K562 (cell line): ENCODE measurements around the gene ZNF77. TPM values are rescaled to one million over a fixed set of nuclear protein-coding genes. Genes with fewer than 3 reads are reported as not detected.

Source experiments
- ATAC-seq: fragments of 200-7000 bp; cut with Tn5 transposase; 3 replicates; pipeline ENCODE4 v1.9.1; 2020; ENCODE audit warnings: moderate library complexity
- BruUV-seq: library from RNA; stranded (reverse); fragments of 400-500 nt; replicated peaks from 2 replicates; lab custom pipeline; 2021; lab: Mats Ljungman, UMichigan
- CTCF ChIA-PET: fragments of 300-600 bp; formaldehyde crosslinking; extraction: SDS; loops from one replicate; lab custom pipeline; 2021; ENCODE audit warnings: low intra/inter-chr PET ratio; lab: Yijun Ruan, JAX
- POLR2A ChIA-PET: fragments of 300-600, 350-650 bp; sonication (Branson Sonifier 250); formaldehyde crosslinking; extraction: SDS; loops from one replicate; lab custom pipeline; 2021; ENCODE audit warnings: antibody characterized with exemption, inconsistent platforms; lab: Yijun Ruan, JAX
- DNase-seq, 4 experiments: peaks; one replicate each; pipeline versions ENCODE4 v3.0.0 to v3.0.0-alpha.2; 2011 to 2018; ENCODE audit warnings: low spot score in 3 of 4, mixed read lengths in 3 of 4; ENCODE audit errors: extremely low read depth in 1 of 4
- FAIRE-seq: peaks from 2 replicates; lab custom pipeline; 2011; peaks lifted over from hg19 to GRCh38; lab: Jason Lieb, UNC
- H2AFZ ChIP-seq: 2 replicates; pipeline ENCODE4 v1.6.0; 2011; ENCODE audit warnings: low read depth, low read length, control low read depth, inconsistent platforms
- H3K27ac ChIP-seq: fragments of 200-600 bp; 3 replicates; pipeline ENCODE4 v1.8.0; 2011; ENCODE audit warnings: low read depth, mild to moderate bottlenecking, control low read depth, inconsistent platforms, low read length, moderate library complexity, mixed read lengths; ENCODE audit errors: extremely low read depth
- H3K27me3 ChIP-seq, 2 experiments: fragments of 300-600 bp in 1 of 2; 2 replicates in 1 of 2; 3 replicates in 1 of 2; pipeline versions ENCODE4 v1.6.0 to v1.8.0; 2011; ENCODE audit warnings: inconsistent platforms in 2 of 2, low read length in 2 of 2, mild to moderate bottlenecking in 1 of 2, mixed read lengths in 1 of 2, moderate library complexity in 1 of 2; ENCODE audit not compliant: control insufficient read depth in 2 of 2, insufficient read depth in 2 of 2
- H3K36me3 ChIP-seq: fragments of 300-600 bp; 3 replicates; pipeline ENCODE4 v1.8.0; 2011; ENCODE audit warnings: mild to moderate bottlenecking, low read length, inconsistent platforms; ENCODE audit not compliant: control insufficient read depth, insufficient read depth
- H3K4me1 ChIP-seq, 2 experiments: fragments of 200-600 bp in 1 of 2; replicated peaks in 1 of 2; 2 replicates in 1 of 2; 3 replicates in 1 of 2; pipeline versions ENCODE4 v1.5.1 to v1.8.0; 2011; ENCODE audit warnings: inconsistent platforms in 2 of 2, low read length in 2 of 2, mild to moderate bottlenecking in 1 of 2, mixed read lengths in 1 of 2, moderate library complexity in 1 of 2; ENCODE audit not compliant: control insufficient read depth in 2 of 2, insufficient read depth in 2 of 2
- H3K4me2 ChIP-seq: 2 replicates; pipeline ENCODE4 v1.6.1; 2011; ENCODE audit warnings: low read length, control low read depth, inconsistent platforms, mixed read lengths; ENCODE audit not compliant: insufficient read depth
- H3K4me3 ChIP-seq: fragments of 200-600 bp; sonication (generic), shearing (Covaris generic); 2 replicates; pipeline ENCODE4 v1.5.1; 2016; ENCODE audit warnings: control low read depth, inconsistent platforms
- H3K79me2 ChIP-seq: fragments of 200-600 bp; 3 replicates; pipeline ENCODE4 v1.8.0; 2011; ENCODE audit warnings: low read length, inconsistent platforms; ENCODE audit not compliant: control insufficient read depth, insufficient read depth
- H3K9ac ChIP-seq, 2 experiments: 2 replicates each; pipeline versions ENCODE4 v1.6.0 to v1.6.1; 2011; ENCODE audit warnings: low read depth in 2 of 2, low read length in 2 of 2, control low read depth in 1 of 2, inconsistent platforms in 1 of 2, mild to moderate bottlenecking in 1 of 2, mixed read lengths in 1 of 2; ENCODE audit not compliant: insufficient read depth in 1 of 2
- H3K9me1 ChIP-seq: one replicate; pipeline ENCODE4 v1.6.0; 2011; ENCODE audit warnings: inconsistent platforms, mild to moderate bottlenecking, low read length, moderate library complexity; ENCODE audit not compliant: control insufficient read depth, insufficient read depth
- H3K9me3 ChIP-seq: replicated peaks from 2 replicates; pipeline ENCODE4 v1.5.1; 2011; ENCODE audit warnings: low read depth, low read length, inconsistent platforms; ENCODE audit not compliant: control insufficient read depth, insufficient read depth
- H4K20me1 ChIP-seq: replicated peaks from 2 replicates; pipeline ENCODE4 v1.6.1; 2011; ENCODE audit warnings: low read length, inconsistent platforms, mixed read lengths; ENCODE audit not compliant: control insufficient read depth, insufficient read depth
- MCM5 ChIP-seq: fragments of 450-650 bp; IDR thresholded peaks from 2 replicates; pipeline ENCODE4 v1.6.1; 2016; ENCODE audit warnings: low read depth
- MTA2 ChIP-seq: fragments of 450-650 bp; IDR thresholded peaks from 2 replicates; pipeline ENCODE4 v1.6.1; 2016; ENCODE audit warnings: low read depth
- NFXL1 ChIP-seq: fragments of 450-650 bp; formaldehyde crosslinking; IDR thresholded peaks from 2 replicates; pipeline ENCODE4 v1.4.0; 2021; ENCODE audit warnings: mild to moderate bottlenecking
- SRSF1 ChIP-seq: fragments of 200-400 bp; formaldehyde crosslinking; IDR thresholded peaks from 2 replicates; pipeline ENCODE4 v1.6.1; 2017; ENCODE audit warnings: mild to moderate bottlenecking, low read depth, low read length, moderate library complexity
- TAF15 ChIP-seq: fragments of 200-400 bp; formaldehyde crosslinking; IDR thresholded peaks from 2 replicates; pipeline ENCODE4 v1.6.1; 2017; ENCODE audit warnings: mild to moderate bottlenecking, low read depth, low read length, moderate library complexity
- ZNF239 ChIP-seq: fragments of 250-450 bp; sonication (Bioruptor Pico); IDR thresholded peaks from 2 replicates; pipeline ENCODE4 v1.4.0; 2020; ENCODE audit warnings: mild to moderate bottlenecking
- ZNF780A ChIP-seq: fragments of 250-450 bp; sonication (Bioruptor Pico); IDR thresholded peaks from 2 replicates; pipeline ENCODE4 v1.5.0; 2021; ENCODE audit warnings: mild to moderate bottlenecking
- ZSCAN32 ChIP-seq: fragments of 450-650 bp; formaldehyde crosslinking; IDR thresholded peaks from 2 replicates; pipeline ENCODE4 v1.4.0; 2020; ENCODE audit warnings: mild to moderate bottlenecking, moderate library complexity
- whole genome bisulfite sequencing: fragments of 100-300 bp; shearing (Covaris generic); methylation state at CpG from one replicate; pipeline ENCODE4 v1.1.6; 2016; ENCODE audit warnings: low coverage, mixed read lengths; ENCODE audit not compliant: insufficient coverage; ENCODE audit errors: missing lambda C conversion rate; 5-methylcytosine and 5-hydroxymethylcytosine counted together
- in situ Hi-C: fragments of 300-500 bp; cut with MboI; formaldehyde crosslinking; loops from 4 replicates; pipeline ENCODE4 v1.15.0; 2018; ENCODE audit warnings: inconsistent platforms, mixed read lengths
- intact Hi-C: fragments of 100-400 bp; cut with micrococcal nuclease; formaldehyde crosslinking; loops from 2 replicates; pipeline ENCODE4 v1.14.2; 2022
- polyA plus RNA-seq, 8 experiments: library from polyadenylated mRNA; depleted of rRNA in 4 of 8; stranded (reverse) in 5 of 8; unstranded in 3 of 8; fragments of >200 nt; fragmentation: Nextera tagmentation in 2 of 8; fragmentation: Illumina TruSeq in 1 of 8; extraction: Ambion mirVana in 2 of 8; extraction: Trizol in 1 of 8; gene quantifications; 2 replicates each; pipeline versions ENCODE4 v1.2.1 to v1.2.3, GENCODE V29; 2011 to 2014; ENCODE audit warnings: inconsistent platforms in 1 of 8, missing spikeins in 1 of 8
- total RNA-seq, 7 experiments: library from RNA; depleted of rRNA in 6 of 7; stranded (reverse); fragments of >200 nt in 6 of 7; fragmentation: Illumina TruSeq in 2 of 7; extraction: Trizol in 2 of 7; gene quantifications; 2 replicates each; pipeline versions ENCODE4 v1.2.1 to v1.2.3, GENCODE V29; 2011 to 2021; ENCODE audit warnings: low replicate concordance in 1 of 7
- TF ChIP-seq, protein P1 (sequence below): fragments of 450-650 bp; IDR thresholded peaks from one replicate; pipeline ENCODE4 v1.6.1; 2018; ENCODE audit warnings: mild to moderate bottlenecking, moderate library complexity; ENCODE audit not compliant: partially characterized antibody
- TF ChIP-seq, protein P2 (sequence below), 2 experiments: fragments of 450-650 bp in 1 of 2; sonication (generic) in 1 of 2; formaldehyde crosslinking; conservative IDR thresholded peaks; 2 replicates each; pipeline versions ENCODE4 v1.4.0 to v1.8.1; 2020 to 2022; ENCODE audit warnings: mild to moderate bottlenecking in 1 of 2, missing genetic modification reagents in 1 of 2
- TF ChIP-seq, protein P3 (sequence below), 2 experiments: fragments of 200-800 bp in 1 of 2; sonication (Bioruptor generic) in 1 of 2; sonication (generic) in 1 of 2; formaldehyde crosslinking in 1 of 2; IDR thresholded peaks in 1 of 2; conservative IDR thresholded peaks in 1 of 2; 2 replicates each; pipeline versions ENCODE4 v1.5.0 to v1.6.1; 2016 to 2020; ENCODE audit warnings: missing compliant biosample characterization in 1 of 2, missing genetic modification characterization in 1 of 2, missing genetic modification reagents in 1 of 2
- TF ChIP-seq, protein P4 (sequence below): fragments of 250-450 bp; sonication (Bioruptor Pico); IDR thresholded peaks from 2 replicates; pipeline ENCODE4 v1.8.0; 2022; ENCODE audit warnings: moderate library complexity, mild to moderate bottlenecking, inconsistent platforms
- TF ChIP-seq, protein P5 (sequence below), 2 experiments: fragments of 450-650 bp; conservative IDR thresholded peaks; 2 replicates each; pipeline ENCODE4 v1.6.1; 2017; ENCODE audit warnings: mild to moderate bottlenecking in 2 of 2, moderate library complexity in 2 of 2

Gene ZNF77
- total and polyA plus RNA-seq, 9 of the 15 experiments (the other 6 are each of a cell fraction or from before 2014, with no cell fraction given): 4.3 to 14.5 (median 7.7) TPM

DNA sequence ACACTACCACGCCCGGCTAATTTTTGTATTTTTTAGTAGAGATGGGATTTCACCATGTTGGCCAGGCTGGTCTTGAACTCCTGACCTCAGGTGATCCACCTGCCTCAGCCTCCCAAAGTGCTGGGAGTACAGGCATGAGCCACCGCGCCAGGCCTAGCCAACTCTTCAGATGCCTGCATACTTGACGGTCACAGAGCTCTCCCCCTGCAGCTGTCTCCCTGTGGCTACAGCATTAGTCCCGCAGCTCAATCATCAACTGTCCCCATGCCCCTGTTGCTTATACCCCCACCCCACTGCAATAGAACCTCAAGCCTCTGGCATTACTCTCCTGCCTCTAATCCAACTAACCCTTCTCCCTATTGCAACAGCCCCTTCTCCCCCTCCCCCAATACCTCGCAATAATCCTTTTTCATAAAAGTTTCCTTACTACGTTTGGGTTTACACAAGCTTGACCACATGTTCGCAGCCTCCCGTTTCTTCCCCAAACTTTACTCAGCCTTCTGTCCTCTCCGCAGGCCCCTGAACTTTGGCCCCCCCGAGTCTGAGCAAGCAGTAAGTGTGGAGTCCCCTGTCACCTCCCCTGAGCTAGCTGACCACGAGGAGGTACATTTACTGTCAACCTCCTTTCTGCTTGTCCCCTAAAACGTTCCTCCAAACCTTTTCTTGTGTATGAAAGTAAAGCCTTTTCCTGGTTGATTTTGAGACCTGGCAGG is 1.7 kb downstream of the ZNF77 start:
- WGBS: 72% methylated on average over 14 of the region's 14 CpGs
- DNase-seq: no peak

More for the DNA sequence above, 1.7 kb downstream of the ZNF77 start:
- Histone ChIP-seq H3K9ac (no peak overlapping the region), H3K27me3 (no peaks in the 10 kb centered on the region), H3K4me1 (peaks cover 2 to 23% of the 10 kb centered on the region in 2 experiments; a peak in 4 of 5 replicates), H2AFZ (no peak overlapping the region), H3K4me3 (no peak overlapping the region), H3K9me1 (no peaks in the 10 kb centered on the region), H3K79me2 (peaks cover 18% of the 10 kb centered on the region), H3K36me3 (peaks cover 13% of the 10 kb centered on the region; the same call in 2 of the 3 replicates), H4K20me1 (no peaks in the 10 kb centered on the region), H3K27ac (no peak overlapping the region), H3K4me2 (no peak overlapping the region), H3K9me3 (peaks cover 9% of the 10 kb centered on the region)
- CTCF ChIA-PET: no interaction called here
- FAIRE-seq: no peak
- POLR2A ChIA-PET: interaction anchor here (0.9 kb wide), 1 partner anchor 8 kb away, joined by 4 read pairs; no protein-coding TSS in a partner anchor
- no TSS peak for BruUV-seq
- TF ChIP-seq ZNF780A (CRISPR knock-in tag) (no peak), MCM5 (no peak), NFXL1 (CRISPR knock-in tag) (no peak), MTA2 (no peak), ZNF239 (CRISPR knock-in tag) (no peak), TAF15 (no peak), SRSF1 (no peak), ZSCAN32 (CRISPR knock-in tag) (no peak)
- TF ChIP-seq, protein P1, sequence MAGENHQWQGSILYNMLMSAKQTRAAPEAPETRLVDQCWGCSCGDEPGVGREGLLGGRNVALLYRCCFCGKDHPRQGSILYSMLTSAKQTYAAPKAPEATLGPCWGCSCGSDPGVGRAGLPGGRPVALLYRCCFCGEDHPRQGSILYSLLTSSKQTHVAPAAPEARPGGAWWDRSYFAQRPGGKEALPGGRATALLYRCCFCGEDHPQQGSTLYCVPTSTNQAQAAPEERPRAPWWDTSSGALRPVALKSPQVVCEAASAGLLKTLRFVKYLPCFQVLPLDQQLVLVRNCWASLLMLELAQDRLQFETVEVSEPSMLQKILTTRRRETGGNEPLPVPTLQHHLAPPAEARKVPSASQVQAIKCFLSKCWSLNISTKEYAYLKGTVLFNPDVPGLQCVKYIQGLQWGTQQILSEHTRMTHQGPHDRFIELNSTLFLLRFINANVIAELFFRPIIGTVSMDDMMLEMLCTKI: no peak
- TF ChIP-seq, protein P2, sequence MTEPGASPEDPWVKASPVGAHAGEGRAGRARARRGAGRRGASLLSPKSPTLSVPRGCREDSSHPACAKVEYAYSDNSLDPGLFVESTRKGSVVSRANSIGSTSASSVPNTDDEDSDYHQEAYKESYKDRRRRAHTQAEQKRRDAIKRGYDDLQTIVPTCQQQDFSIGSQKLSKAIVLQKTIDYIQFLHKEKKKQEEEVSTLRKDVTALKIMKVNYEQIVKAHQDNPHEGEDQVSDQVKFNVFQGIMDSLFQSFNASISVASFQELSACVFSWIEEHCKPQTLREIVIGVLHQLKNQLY (CRISPR knock-in tag; conservative IDR thresholded peaks at IDR 0.05): no peak
- TF ChIP-seq, protein P3, sequence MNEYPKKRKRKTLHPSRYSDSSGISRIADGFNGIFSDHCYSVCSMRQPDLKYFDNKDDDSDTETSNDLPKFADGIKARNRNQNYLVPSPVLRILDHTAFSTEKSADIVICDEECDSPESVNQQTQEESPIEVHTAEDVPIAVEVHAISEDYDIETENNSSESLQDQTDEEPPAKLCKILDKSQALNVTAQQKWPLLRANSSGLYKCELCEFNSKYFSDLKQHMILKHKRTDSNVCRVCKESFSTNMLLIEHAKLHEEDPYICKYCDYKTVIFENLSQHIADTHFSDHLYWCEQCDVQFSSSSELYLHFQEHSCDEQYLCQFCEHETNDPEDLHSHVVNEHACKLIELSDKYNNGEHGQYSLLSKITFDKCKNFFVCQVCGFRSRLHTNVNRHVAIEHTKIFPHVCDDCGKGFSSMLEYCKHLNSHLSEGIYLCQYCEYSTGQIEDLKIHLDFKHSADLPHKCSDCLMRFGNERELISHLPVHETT (CRISPR knock-in tag; conservative IDR thresholded peaks at IDR 0.05 in 1 of 2, IDR thresholded peaks at IDR 0.05 in 1 of 2): no peak
- TF ChIP-seq, protein P4, sequence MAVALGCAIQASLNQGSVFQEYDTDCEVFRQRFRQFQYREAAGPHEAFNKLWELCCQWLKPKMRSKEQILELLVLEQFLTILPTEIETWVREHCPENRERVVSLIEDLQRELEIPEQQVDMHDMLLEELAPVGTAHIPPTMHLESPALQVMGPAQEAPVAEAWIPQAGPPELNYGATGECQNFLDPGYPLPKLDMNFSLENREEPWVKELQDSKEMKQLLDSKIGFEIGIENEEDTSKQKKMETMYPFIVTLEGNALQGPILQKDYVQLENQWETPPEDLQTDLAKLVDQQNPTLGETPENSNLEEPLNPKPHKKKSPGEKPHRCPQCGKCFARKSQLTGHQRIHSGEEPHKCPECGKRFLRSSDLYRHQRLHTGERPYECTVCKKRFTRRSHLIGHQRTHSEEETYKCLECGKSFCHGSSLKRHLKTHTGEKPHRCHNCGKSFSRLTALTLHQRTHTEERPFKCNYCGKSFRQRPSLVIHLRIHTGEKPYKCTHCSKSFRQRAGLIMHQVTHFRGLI (CRISPR knock-in tag): no peak
- TF ChIP-seq, protein P5, sequence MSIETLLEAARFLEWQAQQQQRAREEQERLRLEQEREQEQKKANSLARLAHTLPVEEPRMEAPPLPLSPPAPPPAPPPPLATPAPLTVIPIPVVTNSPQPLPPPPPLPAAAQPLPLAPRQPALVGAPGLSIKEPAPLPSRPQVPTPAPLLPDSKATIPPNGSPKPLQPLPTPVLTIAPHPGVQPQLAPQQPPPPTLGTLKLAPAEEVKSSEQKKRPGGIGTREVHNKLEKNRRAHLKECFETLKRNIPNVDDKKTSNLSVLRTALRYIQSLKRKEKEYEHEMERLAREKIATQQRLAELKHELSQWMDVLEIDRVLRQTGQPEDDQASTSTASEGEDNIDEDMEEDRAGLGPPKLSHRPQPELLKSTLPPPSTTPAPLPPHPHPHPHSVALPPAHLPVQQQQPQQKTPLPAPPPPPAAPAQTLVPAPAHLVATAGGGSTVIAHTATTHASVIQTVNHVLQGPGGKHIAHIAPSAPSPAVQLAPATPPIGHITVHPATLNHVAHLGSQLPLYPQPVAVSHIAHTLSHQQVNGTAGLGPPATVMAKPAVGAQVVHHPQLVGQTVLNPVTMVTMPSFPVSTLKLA (conservative IDR thresholded peaks at IDR 0.05): no peak
- in situ Hi-C loops: no loop called here
- no peak for ATAC-seq
- intact Hi-C loops: no loop called here
